Peyer's patch (tissue), 4 donors: Measurements from ENCODE around the gene USP10. TPM values are rescaled to one million over a fixed set of nuclear protein-coding genes. Genes with fewer than 3 reads are reported as not detected.

ENCODE experiments used
- DNase-seq, 3 donors: peaks; one replicate each; pipeline ENCODE4 v3.0.0-alpha.2; 2017 to 2019
- H3K27ac ChIP-seq, 4 donors: fragments of 200-600 bp; sonication (generic); one replicate each; pipeline ENCODE4 v1.5.1; 2016 to 2019
- H3K27me3 ChIP-seq, 2 donors: fragments of 200-600 bp; sonication (generic); one replicate each; pipeline ENCODE4 v1.5.1; 2019
- H3K36me3 ChIP-seq, 3 donors: fragments of 200-600 bp; sonication (generic); one replicate each; pipeline ENCODE4 v1.5.1; 2016 to 2019
- H3K4me1 ChIP-seq, 4 donors: fragments of 200-600 bp; sonication (generic); one replicate each; pipeline ENCODE4 v1.5.1; 2016 to 2019
- H3K4me3 ChIP-seq, 4 donors: fragments of 200-600 bp; sonication (generic); 1 replicate in 3 of 4; 2 replicates in 1 of 4; pipeline ENCODE4 v1.5.1; 2016 to 2019; ENCODE audit warnings: mild to moderate bottlenecking in 1 of 4
- H3K9me3 ChIP-seq, 4 donors: fragments of 200-600 bp; sonication (generic); one replicate each; pipeline ENCODE4 v1.5.1; 2016 to 2019; ENCODE audit warnings: mild to moderate bottlenecking in 1 of 4
- CTCF ChIP-seq, 6 experiments: fragments of 450-650 bp in 4 of 6; fragments of 200-600 bp in 2 of 6; sonication (generic) in 1 of 6; IDR thresholded peaks; one replicate each; pipeline ENCODE4 v1.5.1; 2017 to 2019; ENCODE audit warnings: antibody characterized with exemption in 6 of 6, mild to moderate bottlenecking in 3 of 6, moderate library complexity in 1 of 6
- POLR2A ChIP-seq, 2 donors: fragments of 450-650 bp; IDR thresholded peaks; one replicate each; pipeline ENCODE4 v1.5.1; 2017; ENCODE audit warnings: antibody characterized with exemption in 2 of 2, mild to moderate bottlenecking in 2 of 2, moderate library complexity in 2 of 2
- total RNA-seq, 4 donors: library from RNA; depleted of rRNA; stranded (reverse); fragments of >200 nt; gene quantifications; one replicate each; pipeline ENCODE4 v1.1.0, GENCODE V29; 2016

The USP10 gene
- total RNA-seq, 4 donors from 2014 or later, result 48.0 to 85.5 (median 59.9) TPM

DNA sequence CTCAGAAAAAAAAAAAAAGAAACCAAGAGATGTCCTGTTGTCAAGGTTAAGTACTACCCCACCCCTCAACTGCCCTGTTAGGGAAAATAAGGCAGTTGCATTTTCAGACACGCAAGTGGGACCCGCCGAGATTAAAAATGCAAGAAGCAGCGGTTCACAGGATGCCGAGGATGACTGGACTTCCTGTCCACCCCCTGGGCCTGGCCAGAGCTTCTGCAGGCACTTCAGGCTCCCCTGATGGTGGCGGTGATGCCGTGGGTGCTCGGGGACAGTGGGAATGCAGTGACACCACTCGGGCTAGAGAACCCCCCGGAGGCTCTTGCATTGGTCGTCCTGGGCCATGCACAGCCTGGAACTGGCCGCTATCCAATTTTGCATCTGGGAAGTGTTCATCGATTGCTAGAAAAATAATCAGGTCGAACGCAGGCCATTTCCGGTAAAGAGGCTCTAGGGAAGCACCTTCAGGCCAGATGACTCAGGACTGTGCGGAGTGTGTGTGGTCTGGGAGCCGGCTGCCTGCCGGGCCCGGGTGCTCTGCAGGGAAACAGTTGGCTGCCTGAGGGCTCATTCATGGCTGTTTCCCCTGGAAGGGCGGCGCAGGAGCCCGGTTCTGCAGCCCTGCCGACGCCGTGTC is 106.6 kb downstream of the USP10 start:
- Histone ChIP-seq H3K4me3 (no peak overlapping the region), H3K4me1 (no peaks in the 10 kb centered on the region), H3K27ac (peak overlapping the region in 3 of 4 donors; percentile 25 to 67 (median 58)), H3K9me3 (no peaks in the 10 kb centered on the region), H3K27me3 (no peaks in the 10 kb centered on the region), H3K36me3 (no peaks in the 10 kb centered on the region)
- TF ChIP-seq CTCF (IDR thresholded peaks at IDR 0.05) (no peak), POLR2A (IDR thresholded peaks at IDR 0.05) (no peak)
- DNase-seq, result peak in 1 of 3 donors; percentile 67

GRCh38 chr16:84806890-84807258 is 107.1 kb downstream of the USP10 start:
- no peak for DNase-seq
- Histone ChIP-seq H3K4me3 (no peak overlapping the region), H3K27ac (peak overlapping the region in 2 of 4 donors; percentile 58 to 67), H3K4me1 (no peaks in the 10 kb centered on the region), H3K9me3 (no peaks in the 10 kb centered on the region), H3K27me3 (no peaks in the 10 kb centered on the region), H3K36me3 (no peaks in the 10 kb centered on the region)
- TF ChIP-seq POLR2A (IDR thresholded peaks at IDR 0.05), result no peak
- TF ChIP-seq CTCF (IDR thresholded peaks at IDR 0.05), result no peak

- Histone ChIP-seq H3K4me3 (no peak overlapping the region), H3K27ac (no peak overlapping the region), H3K36me3 (no peaks in the 10 kb centered on the region), H3K4me1 (no peaks in the 10 kb centered on the region), H3K27me3 (no peaks in the 10 kb centered on the region), H3K9me3 (no peaks in the 10 kb centered on the region)
- no peak for DNase-seq
- TF ChIP-seq CTCF (IDR thresholded peaks at IDR 0.05) (no peak), POLR2A (IDR thresholded peaks at IDR 0.05) (no peak)
These were observed 108.0 kb downstream of the USP10 start for GRCh38 chr16:84807776-84808175.

GRCh38 chr16:84808826-84809225 is 109.0 kb downstream of the USP10 start:
- DNase-seq, result no peak
- Histone ChIP-seq H3K27me3 (no peaks in the 10 kb centered on the region), H3K4me1 (no peaks in the 10 kb centered on the region), H3K4me3 (no peak overlapping the region), H3K27ac (no peak overlapping the region), H3K9me3 (no peaks in the 10 kb centered on the region), H3K36me3 (no peaks in the 10 kb centered on the region)
- TF ChIP-seq POLR2A (IDR thresholded peaks at IDR 0.05) (no peak), CTCF (IDR thresholded peaks at IDR 0.05) (no peak)

GRCh38 chr16:84810518-84811273 is 110.9 kb downstream of the USP10 start:
- H3K27ac ChIP-seq, result peak overlapping the region; percentile 14 to 57 (median 47)

More at GRCh38 chr16:84810518-84811273, 110.9 kb downstream of the USP10 start:
- Histone ChIP-seq H3K27me3 (no peaks in the 10 kb centered on the region), H3K9me3 (no peaks in the 10 kb centered on the region), H3K36me3 (no peaks in the 10 kb centered on the region), H3K4me1 (no peaks in the 10 kb centered on the region), H3K4me3 (no peak overlapping the region)
- no peak for DNase-seq
- no peak for TF ChIP-seq POLR2A (IDR thresholded peaks at IDR 0.05)
- TF ChIP-seq CTCF (IDR thresholded peaks at IDR 0.05), result no peak
